GM19240 (cell line): ENCODE data around the gene HES5.

Experiments
- DNase-seq: peaks from one replicate; pipeline ENCODE4 v3.0.0; 2011; ENCODE audit warnings: low spot score; ENCODE audit not compliant: insufficient read length

The HES5 gene

GRCh38 chr1:2480236-2480985, 49.7 kb downstream of the HES5 start:
- DNase-seq = no peak

- no peak for DNase-seq
These were observed 50.4 kb downstream of the HES5 start for GRCh38 chr1:2479618-2480017.

- DNase-seq = no peak
These were observed 50.9 kb downstream of the HES5 start for GRCh38 chr1:2479186-2479585.
